Effector memory CD4-positive, alpha-beta T cell (primary cell): ENCODE results near the gene SMARCA4.

Experiments
- DNase-seq, 3 donors: peaks; one replicate each; pipeline ENCODE4 v3.0.0-alpha.2; 2020
- H3K27ac ChIP-seq: 2 replicates; pipeline ENCODE4 v1.7.0; 2013; ENCODE audit warnings: mild to moderate bottlenecking, low read length, moderate library complexity; ENCODE audit not compliant: insufficient read depth, poor library complexity, severe bottlenecking
- H3K27me3 ChIP-seq: replicated peaks from 2 replicates; pipeline ENCODE4 v1.7.0; 2013; ENCODE audit warnings: mild to moderate bottlenecking, low read length; ENCODE audit not compliant: insufficient read depth, control insufficient read depth, poor library complexity, severe bottlenecking
- H3K36me3 ChIP-seq: 2 replicates; pipeline ENCODE4 v1.7.0; 2013; ENCODE audit warnings: mild to moderate bottlenecking, low read length, moderate library complexity; ENCODE audit not compliant: control insufficient read depth, insufficient read depth
- H3K4me1 ChIP-seq: 2 replicates; pipeline ENCODE4 v1.7.0; 2013; ENCODE audit warnings: low read length, mild to moderate bottlenecking; ENCODE audit not compliant: control insufficient read depth, insufficient read depth, poor library complexity, severe bottlenecking
- H3K4me3 ChIP-seq: 2 replicates; pipeline ENCODE4 v1.7.0; 2013; ENCODE audit warnings: low read length, low read depth, mild to moderate bottlenecking; ENCODE audit not compliant: insufficient read depth, poor library complexity, severe bottlenecking
- H3K9me3 ChIP-seq: 2 replicates; pipeline ENCODE4 v1.7.0; 2013; ENCODE audit warnings: mild to moderate bottlenecking, low read length, moderate library complexity; ENCODE audit not compliant: control insufficient read depth

SMARCA4 gene

DNA sequence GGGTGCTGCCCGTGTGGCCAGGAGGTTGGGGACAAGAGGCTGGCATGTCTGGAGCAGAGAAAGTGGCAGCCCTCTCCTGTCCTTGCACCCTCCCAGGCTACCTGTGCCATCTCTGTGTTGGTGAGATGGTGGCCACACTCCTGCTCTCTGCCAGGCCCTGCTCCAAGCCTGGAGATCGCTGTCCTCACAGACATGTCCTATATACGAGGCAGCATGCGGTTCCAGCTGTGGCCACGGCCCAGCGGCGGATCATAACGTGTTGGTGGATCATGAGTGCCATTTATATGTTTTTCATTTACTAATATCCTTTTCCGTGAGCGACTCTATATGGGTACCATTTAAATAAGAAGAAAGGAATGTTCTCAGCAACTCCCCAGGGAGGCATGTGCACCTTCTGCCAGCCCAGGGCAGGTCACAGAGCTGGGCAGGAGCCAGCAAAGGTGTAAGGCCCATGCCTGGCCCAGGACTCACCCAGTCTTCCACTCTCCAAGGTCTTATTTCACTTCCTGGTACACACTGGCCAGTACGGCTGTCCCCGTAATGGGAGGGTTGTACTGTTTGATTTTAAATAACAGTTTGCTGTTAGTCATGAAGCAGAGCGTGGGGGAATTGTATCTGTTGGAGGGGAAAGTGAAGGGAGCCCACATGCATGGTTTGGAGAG, 81.3 kb downstream of the SMARCA4 start:
- Histone ChIP-seq H3K9me3 (no peaks in the 10 kb centered on the region), H3K27me3 (no peaks in the 10 kb centered on the region), H3K4me3 (no peak overlapping the region), H3K27ac (no peak overlapping the region), H3K36me3 (peaks cover 32% of the 10 kb centered on the region), H3K4me1 (no peaks in the 10 kb centered on the region)
- no peak for DNase-seq

DNA sequence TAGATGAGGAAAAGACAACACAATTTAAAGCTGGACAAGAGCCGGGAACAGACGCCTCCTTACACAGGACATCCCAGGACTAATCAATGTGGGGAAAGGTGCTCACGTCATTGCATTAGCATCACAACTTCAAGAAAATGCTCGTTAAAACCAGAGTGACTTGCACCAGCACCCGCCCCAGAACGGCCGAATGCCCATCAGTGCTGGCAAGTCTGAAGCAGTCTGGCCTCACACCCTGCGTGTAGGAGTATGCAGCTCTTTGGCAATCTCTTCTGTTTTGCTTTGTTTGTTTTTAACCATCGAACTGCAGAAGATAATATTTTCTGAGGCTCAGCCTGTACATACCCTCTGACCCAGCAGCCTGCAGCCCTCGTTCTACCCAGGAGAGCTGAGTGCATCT, 83.6 kb downstream of the SMARCA4 start:
- Histone ChIP-seq H3K4me1 (peaks cover 15% of the 10 kb centered on the region), H3K27ac (no peak overlapping the region), H3K9me3 (no peaks in the 10 kb centered on the region), H3K36me3 (peaks cover 18% of the 10 kb centered on the region), H3K27me3 (no peaks in the 10 kb centered on the region), H3K4me3 (no peak overlapping the region)
- no peak for DNase-seq

DNA sequence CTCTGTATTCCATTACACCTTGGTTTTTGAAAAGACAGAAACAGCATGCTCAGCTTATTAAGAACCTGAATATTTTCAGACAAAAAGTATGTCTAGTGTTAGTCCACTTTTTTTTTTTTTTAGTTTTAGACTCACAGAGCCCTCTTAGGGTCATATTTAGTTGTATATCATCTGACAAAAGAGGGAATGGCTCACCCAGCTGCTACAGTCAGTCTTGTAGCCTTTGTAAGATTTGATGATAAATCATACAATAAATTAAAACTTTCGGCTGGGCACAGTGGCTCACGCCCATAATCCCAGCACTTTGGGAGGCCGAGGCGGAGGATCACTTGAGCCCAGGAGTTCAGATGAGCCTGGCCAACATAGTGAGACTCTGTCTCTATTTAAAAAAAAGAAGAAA, 84.7 kb downstream of the SMARCA4 start:
- H3K4me1 ChIP-seq: peaks cover 26% of the 10 kb centered on the region
- peaks cover 18% of the 10 kb centered on the region for H3K36me3 ChIP-seq
- no peak overlapping the region for H3K4me3 ChIP-seq

DNA sequence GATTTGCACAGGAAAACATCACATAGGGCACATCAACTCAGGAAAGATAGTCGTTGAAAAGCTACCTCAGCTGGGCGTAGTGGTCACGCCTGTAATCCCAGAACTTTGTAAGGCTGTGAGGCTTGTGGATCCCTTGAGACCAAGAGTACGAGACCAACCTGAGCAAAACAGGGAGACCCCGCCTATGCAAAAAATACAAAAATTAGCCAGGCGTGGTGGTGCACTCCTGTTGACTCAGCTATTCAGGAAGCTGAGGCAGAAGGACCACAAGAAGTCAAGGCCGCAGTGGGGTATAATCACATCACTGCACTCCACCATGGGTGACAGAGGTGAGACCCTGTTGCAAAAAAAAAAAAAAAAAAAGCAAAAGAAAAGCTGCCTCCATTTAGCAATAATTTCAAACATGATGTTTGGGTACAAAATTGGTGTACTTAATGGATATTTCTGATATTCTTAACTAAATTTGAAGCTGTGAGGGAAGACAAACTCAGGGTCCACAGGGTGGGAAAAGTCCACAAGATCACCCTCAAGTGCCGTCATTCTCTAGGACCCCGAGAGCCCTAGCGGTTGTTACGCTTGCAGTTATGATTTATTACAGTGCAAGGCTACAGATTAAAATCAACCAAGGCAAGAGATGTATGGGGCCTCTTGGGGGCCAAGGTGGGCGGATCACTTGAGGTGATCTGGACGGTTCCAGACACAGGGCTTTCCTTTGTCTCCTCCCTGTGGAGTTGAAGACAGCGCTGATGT, 86.0 kb downstream of the SMARCA4 start:
- Histone ChIP-seq H3K4me1 (peaks cover 33% of the 10 kb centered on the region), H3K9me3 (no peaks in the 10 kb centered on the region), H3K27me3 (no peaks in the 10 kb centered on the region), H3K36me3 (peaks cover 8% of the 10 kb centered on the region), H3K27ac (no peak overlapping the region), H3K4me3 (no peak overlapping the region)
- no peak for DNase-seq

More for the DNA sequence above, 84.7 kb downstream of the SMARCA4 start:
- DNase-seq: no peak
- H3K27me3 ChIP-seq: no peaks in the 10 kb centered on the region
- no peak overlapping the region for H3K27ac ChIP-seq
- H3K9me3 ChIP-seq: no peaks in the 10 kb centered on the region

DNA sequence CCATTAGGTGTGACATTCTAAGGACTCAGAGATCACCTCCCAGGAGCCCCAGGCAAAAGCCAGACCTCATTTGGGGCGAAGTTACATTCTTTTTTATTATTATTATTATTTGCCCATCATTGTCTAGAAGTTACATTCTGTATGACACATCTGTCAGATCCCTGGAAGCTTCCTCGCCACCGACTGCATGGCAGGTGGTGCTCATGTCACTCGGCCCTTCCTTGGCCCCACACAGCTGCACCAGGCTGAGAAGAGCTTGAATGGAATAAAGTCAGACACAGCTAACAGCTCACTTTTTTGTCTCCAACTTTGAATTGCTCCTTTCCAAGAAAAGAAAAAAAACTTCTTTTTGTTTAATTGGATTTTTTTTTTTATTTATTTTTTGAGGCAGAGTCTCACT, 87.0 kb downstream of the SMARCA4 start:
- Histone ChIP-seq H3K27me3 (no peaks in the 10 kb centered on the region), H3K36me3 (no peaks in the 10 kb centered on the region), H3K9me3 (no peaks in the 10 kb centered on the region), H3K4me1 (peaks cover 39% of the 10 kb centered on the region), H3K27ac (no peak overlapping the region), H3K4me3 (no peak overlapping the region)
- no peak for DNase-seq

DNA sequence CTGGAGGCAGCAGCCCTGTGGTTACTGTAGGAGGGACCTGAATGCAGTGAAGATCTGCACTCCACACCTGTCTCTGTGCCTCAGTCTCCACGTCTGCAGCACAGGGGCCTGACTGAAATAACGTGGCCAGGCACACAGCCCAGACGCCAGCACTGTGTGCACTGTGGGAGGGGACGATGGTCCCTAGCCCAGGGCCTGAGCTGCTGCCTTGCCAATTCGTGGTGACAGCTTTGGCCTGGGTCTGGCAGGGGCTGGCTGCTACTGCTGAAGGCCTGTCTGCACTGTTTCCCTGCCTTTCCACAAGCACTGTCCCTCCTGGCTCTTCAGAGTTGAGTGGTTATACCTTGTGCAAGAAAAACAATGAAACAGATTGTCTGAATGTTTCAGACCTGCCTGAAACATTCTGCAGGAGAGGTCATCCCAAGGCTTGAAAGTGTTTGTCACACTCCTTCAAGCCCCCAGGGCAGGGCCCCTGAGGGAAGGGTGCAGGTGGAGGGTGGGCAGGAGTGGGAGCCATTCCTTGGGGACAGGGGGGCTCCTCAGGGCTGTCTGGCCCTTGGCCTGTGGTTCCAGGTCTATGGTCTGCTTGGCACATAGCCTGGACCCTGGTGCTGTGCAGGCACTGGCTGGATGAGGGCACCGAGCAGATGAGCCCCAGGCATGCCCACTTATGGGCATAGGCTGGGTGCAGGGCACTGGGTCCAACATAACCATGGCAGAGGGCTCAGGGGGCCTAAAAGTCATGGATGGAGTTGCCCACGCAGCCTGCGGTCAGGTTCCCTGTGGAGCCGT, 89.7 kb downstream of the SMARCA4 start:
- H3K4me3 ChIP-seq: no peak overlapping the region
- H3K27ac ChIP-seq: peak overlapping the region; percentile 47
- no peaks in the 10 kb centered on the region for H3K9me3 ChIP-seq
- no peaks in the 10 kb centered on the region for H3K36me3 ChIP-seq
- peaks cover 39% of the 10 kb centered on the region for H3K4me1 ChIP-seq
- H3K27me3 ChIP-seq: no peaks in the 10 kb centered on the region
- DNase-seq: no peak

DNA sequence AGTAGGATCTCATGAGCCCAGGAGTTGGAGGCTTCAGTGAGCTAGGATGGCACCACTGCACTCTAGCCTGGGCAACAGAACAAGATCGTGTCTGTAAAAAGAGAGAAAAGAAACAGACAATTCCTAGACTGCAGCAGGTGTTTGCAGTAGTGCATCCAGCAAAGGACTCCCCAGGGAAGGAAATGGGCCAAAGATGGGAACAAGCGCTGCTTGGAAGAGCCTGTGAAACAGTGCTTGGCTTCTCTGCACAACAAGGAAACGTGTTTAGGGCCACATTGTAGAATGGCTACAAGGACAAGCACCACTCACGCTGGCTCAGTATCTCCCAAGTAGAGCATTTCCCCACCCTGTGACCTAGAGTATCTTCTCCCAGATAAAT, 93.0 kb downstream of the SMARCA4 start:
- H3K36me3 ChIP-seq: peaks cover 4% of the 10 kb centered on the region
- no peak overlapping the region for H3K27ac ChIP-seq
- H3K4me1 ChIP-seq: peaks cover 31% of the 10 kb centered on the region
- no peak for DNase-seq
- H3K9me3 ChIP-seq: no peaks in the 10 kb centered on the region
- no peaks in the 10 kb centered on the region for H3K27me3 ChIP-seq
- no peak overlapping the region for H3K4me3 ChIP-seq

DNA sequence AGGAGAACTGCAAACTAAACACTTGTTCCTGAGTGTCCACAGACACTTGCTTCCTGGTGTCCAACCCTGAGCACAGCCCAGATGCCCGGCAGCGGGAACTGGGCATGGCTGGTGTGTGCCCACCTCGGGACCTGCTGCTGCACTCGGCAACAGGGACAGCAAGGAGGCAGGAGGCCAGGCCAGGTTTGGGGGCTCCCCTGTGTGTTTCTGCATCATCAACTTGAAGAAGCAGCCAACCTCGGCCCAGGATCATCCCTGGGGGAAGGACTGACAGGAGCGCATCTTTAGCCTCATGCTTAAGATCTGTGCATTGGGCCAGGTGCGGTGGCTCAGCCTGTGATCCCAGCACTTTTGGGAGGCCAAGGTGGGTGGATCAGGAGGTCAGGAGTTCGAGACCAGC, 93.4 kb downstream of the SMARCA4 start:
- Histone ChIP-seq H3K9me3 (no peaks in the 10 kb centered on the region), H3K36me3 (peaks cover 4% of the 10 kb centered on the region), H3K27ac (no peak overlapping the region), H3K27me3 (no peaks in the 10 kb centered on the region), H3K4me3 (no peak overlapping the region), H3K4me1 (peaks cover 27% of the 10 kb centered on the region)
- no peak for DNase-seq

GRCh38 chr19:11054628-11055027, 93.8 kb downstream of the SMARCA4 start:
- Histone ChIP-seq H3K27ac (no peak overlapping the region), H3K27me3 (no peaks in the 10 kb centered on the region), H3K4me1 (peaks cover 22% of the 10 kb centered on the region), H3K9me3 (no peaks in the 10 kb centered on the region), H3K4me3 (no peak overlapping the region), H3K36me3 (peaks cover 4% of the 10 kb centered on the region)
- no peak for DNase-seq
